Mesendoderm (in vitro differentiated cells): ENCODE results near the gene PIM3.

Experiments
- DNase-seq: peaks from one replicate; pipeline ENCODE4 v3.0.0; 2013
- H2AK5ac ChIP-seq: 2 replicates; pipeline ENCODE4 v1.6.1; 2013; ENCODE audit warnings: low read length, inconsistent platforms
- H2BK120ac ChIP-seq: 2 replicates; pipeline ENCODE4 v1.6.1; 2013; ENCODE audit warnings: low read depth, mild to moderate bottlenecking, low read length, moderate library complexity, mixed read lengths
- H2BK15ac ChIP-seq: replicated peaks from 2 replicates; pipeline ENCODE4 v1.6.1; 2013; ENCODE audit warnings: low read depth, mild to moderate bottlenecking, moderate library complexity
- H2BK5ac ChIP-seq: 2 replicates; pipeline ENCODE4 v1.6.1; 2013; ENCODE audit warnings: low read length, inconsistent platforms
- H3K18ac ChIP-seq: 2 replicates; pipeline ENCODE4 v1.6.1; 2013; ENCODE audit warnings: mild to moderate bottlenecking, low read length, mixed read lengths
- H3K23ac ChIP-seq: one replicate; pipeline ENCODE4 v1.6.1; 2013; ENCODE audit warnings: low read length
- H3K27ac ChIP-seq: 2 replicates; pipeline ENCODE4 v1.5.1; 2013; ENCODE audit warnings: low read depth, mild to moderate bottlenecking, inconsistent platforms, low read length, moderate library complexity
- H3K27me3 ChIP-seq: 2 replicates; pipeline ENCODE4 v1.6.1; 2013; ENCODE audit warnings: low read length, control low read depth, mild to moderate bottlenecking, inconsistent platforms; ENCODE audit not compliant: insufficient read depth, poor library complexity
- H3K36me3 ChIP-seq: 2 replicates; pipeline ENCODE4 v1.6.1; 2013; ENCODE audit warnings: low read length, inconsistent platforms; ENCODE audit not compliant: control insufficient read depth, insufficient read depth
- H3K4ac ChIP-seq: one replicate; pipeline ENCODE4 v1.6.1; 2013; ENCODE audit warnings: low read depth, mild to moderate bottlenecking, low read length, moderate library complexity
- H3K4me1 ChIP-seq: 2 replicates; pipeline ENCODE4 v1.6.1; 2013; ENCODE audit warnings: low read depth, low read length, inconsistent platforms; ENCODE audit not compliant: control insufficient read depth
- H3K4me2 ChIP-seq: 2 replicates; pipeline ENCODE4 v1.6.1; 2013; ENCODE audit warnings: low read length
- H3K4me3 ChIP-seq: 2 replicates; pipeline ENCODE4 v1.5.1; 2013; ENCODE audit warnings: mild to moderate bottlenecking, low read length
- H3K56ac ChIP-seq: one replicate; pipeline ENCODE4 v1.6.1; 2013; ENCODE audit warnings: low read length
- H3K79me1 ChIP-seq: 2 replicates; pipeline ENCODE4 v1.6.1; 2013; ENCODE audit warnings: low read length, inconsistent platforms
- H3K79me2 ChIP-seq: 2 replicates; pipeline ENCODE4 v1.6.1; 2013; ENCODE audit warnings: mild to moderate bottlenecking, low read length; ENCODE audit not compliant: control insufficient read depth, insufficient read depth
- H3K9ac ChIP-seq: 2 replicates; pipeline ENCODE4 v1.6.1; 2013; ENCODE audit warnings: low read length, inconsistent platforms
- H4K5ac ChIP-seq: one replicate; pipeline ENCODE4 v1.6.1; 2013; ENCODE audit warnings: low read length
- H4K8ac ChIP-seq: one replicate; pipeline ENCODE4 v1.6.1; 2013; ENCODE audit warnings: low read depth, mild to moderate bottlenecking, control low read depth, low read length, moderate library complexity
- WGBS: extraction: QIAGEN DNeasy Blood & Tissue Kit; methylation state at CpG from one replicate; pipeline ENCODE4 v1.1.7; 2013; ENCODE audit warnings: low lambda C conversion rate, missing lambda C conversion rate; ENCODE audit not compliant: insufficient coverage; ENCODE audit errors: extremely low coverage; 5-methylcytosine and 5-hydroxymethylcytosine counted together

The PIM3 gene

GRCh38 chr22:49951986-49952896 lies 8.3 kb upstream of the PIM3 start:
- Histone ChIP-seq H3K56ac (peak overlapping the region; percentile 46), H3K79me2 (no peaks in the 10 kb centered on the region), H3K27ac (no peak overlapping the region), H3K27me3 (no peaks in the 10 kb centered on the region), H3K4me2 (no peak overlapping the region), H3K18ac (no peak overlapping the region), H3K9ac (no peak overlapping the region), H2AK5ac (no peak overlapping the region), H3K4me1 (no peaks in the 10 kb centered on the region), H2BK15ac (no peak overlapping the region), H2BK5ac (peak overlapping the region; percentile 23), H4K8ac (no peak overlapping the region), H3K36me3 (no peaks in the 10 kb centered on the region), H3K4me3 (no peak overlapping the region), H4K5ac (no peak overlapping the region), H2BK120ac (no peak overlapping the region), H3K4ac (peak overlapping the region; percentile 28), H3K23ac (no peak overlapping the region), H3K79me1 (no peaks in the 10 kb centered on the region)
- WGBS = no CpG with 5 or more reads among the region's 24 CpGs
- DNase-seq = peak; percentile 90

- Histone ChIP-seq H3K36me3 (no peaks in the 10 kb centered on the region), H4K8ac (no peak overlapping the region), H2AK5ac (no peak overlapping the region), H3K79me1 (no peaks in the 10 kb centered on the region), H3K4ac (no peak overlapping the region), H3K56ac (no peak overlapping the region), H2BK15ac (no peak overlapping the region), H3K27me3 (no peaks in the 10 kb centered on the region), H3K23ac (no peak overlapping the region), H4K5ac (no peak overlapping the region), H2BK120ac (no peak overlapping the region), H3K18ac (no peak overlapping the region), H3K4me2 (no peak overlapping the region), H3K27ac (no peak overlapping the region), H2BK5ac (no peak overlapping the region), H3K4me1 (no peaks in the 10 kb centered on the region), H3K9ac (no peak overlapping the region), H3K79me2 (no peaks in the 10 kb centered on the region), H3K4me3 (no peak overlapping the region)
- no peak for DNase-seq
- WGBS = no CpG with 5 or more reads among the region's 20 CpGs
These were observed 7.4 kb upstream of the PIM3 start for GRCh38 chr22:49953027-49953679.

- WGBS = no CpG with 5 or more reads among the region's 18 CpGs
- no peak for DNase-seq
- no peak overlapping the region for H2AK5ac ChIP-seq
These were observed 6.8 kb upstream of the PIM3 start for GRCh38 chr22:49953680-49954344.

GRCh38 chr22:49954354-49954753 lies 6.2 kb upstream of the PIM3 start:
- Histone ChIP-seq H3K18ac (no peak overlapping the region), H3K4me2 (no peak overlapping the region), H3K4ac (no peak overlapping the region), H4K5ac (no peak overlapping the region), H4K8ac (no peak overlapping the region), H3K4me1 (no peaks in the 10 kb centered on the region), H3K27me3 (no peaks in the 10 kb centered on the region), H2BK15ac (no peak overlapping the region), H3K23ac (no peak overlapping the region), H3K79me2 (no peaks in the 10 kb centered on the region), H3K9ac (no peak overlapping the region), H2AK5ac (no peak overlapping the region), H3K36me3 (no peaks in the 10 kb centered on the region), H2BK5ac (no peak overlapping the region), H3K4me3 (no peak overlapping the region), H3K27ac (no peak overlapping the region), H3K56ac (no peak overlapping the region), H3K79me1 (no peaks in the 10 kb centered on the region), H2BK120ac (no peak overlapping the region)
- DNase-seq = no peak
- WGBS = no CpG with 5 or more reads among the region's 8 CpGs

More at GRCh38 chr22:49953680-49954344, 6.8 kb upstream of the PIM3 start:
- Histone ChIP-seq H3K4me1 (no peaks in the 10 kb centered on the region), H2BK120ac (no peak overlapping the region), H2BK15ac (no peak overlapping the region), H4K8ac (no peak overlapping the region), H3K9ac (no peak overlapping the region), H3K18ac (no peak overlapping the region), H3K4me2 (no peak overlapping the region), H3K79me1 (no peaks in the 10 kb centered on the region), H2BK5ac (no peak overlapping the region), H3K23ac (no peak overlapping the region), H3K36me3 (no peaks in the 10 kb centered on the region), H3K27ac (no peak overlapping the region), H3K79me2 (no peaks in the 10 kb centered on the region), H3K56ac (no peak overlapping the region), H3K4me3 (no peak overlapping the region), H4K5ac (no peak overlapping the region), H3K4ac (no peak overlapping the region), H3K27me3 (no peaks in the 10 kb centered on the region)

- no peak overlapping the region for H4K5ac ChIP-seq
- no peak overlapping the region for H2AK5ac ChIP-seq
- no peaks in the 10 kb centered on the region for H3K27me3 ChIP-seq
- WGBS = no CpG with 5 or more reads among the region's 15 CpGs
- no peaks in the 10 kb centered on the region for H3K36me3 ChIP-seq
- H3K18ac ChIP-seq = no peak overlapping the region
- no peak overlapping the region for H3K9ac ChIP-seq
- H3K4me3 ChIP-seq = no peak overlapping the region
- H3K4me1 ChIP-seq = no peaks in the 10 kb centered on the region
- H3K79me1 ChIP-seq = no peaks in the 10 kb centered on the region
- H2BK5ac ChIP-seq = no peak overlapping the region
- no peak overlapping the region for H3K4me2 ChIP-seq
- H4K8ac ChIP-seq = no peak overlapping the region
- no peak overlapping the region for H3K27ac ChIP-seq
- DNase-seq = no peak
- no peaks in the 10 kb centered on the region for H3K79me2 ChIP-seq
- no peak overlapping the region for H3K56ac ChIP-seq
- no peak overlapping the region for H2BK120ac ChIP-seq
- no peak overlapping the region for H3K4ac ChIP-seq
- no peak overlapping the region for H2BK15ac ChIP-seq
- H3K23ac ChIP-seq = no peak overlapping the region
These were observed 5.5 kb upstream of the PIM3 start for GRCh38 chr22:49954991-49955580.
